Measurements from ENCODE around the gene REV3L.
"Not testable (repeated sequence)": the region's sequence is repeated elsewhere in the genome, so short reads cannot be mapped to it uniquely, and the experiment has no call there.

The REV3L gene

DNA sequence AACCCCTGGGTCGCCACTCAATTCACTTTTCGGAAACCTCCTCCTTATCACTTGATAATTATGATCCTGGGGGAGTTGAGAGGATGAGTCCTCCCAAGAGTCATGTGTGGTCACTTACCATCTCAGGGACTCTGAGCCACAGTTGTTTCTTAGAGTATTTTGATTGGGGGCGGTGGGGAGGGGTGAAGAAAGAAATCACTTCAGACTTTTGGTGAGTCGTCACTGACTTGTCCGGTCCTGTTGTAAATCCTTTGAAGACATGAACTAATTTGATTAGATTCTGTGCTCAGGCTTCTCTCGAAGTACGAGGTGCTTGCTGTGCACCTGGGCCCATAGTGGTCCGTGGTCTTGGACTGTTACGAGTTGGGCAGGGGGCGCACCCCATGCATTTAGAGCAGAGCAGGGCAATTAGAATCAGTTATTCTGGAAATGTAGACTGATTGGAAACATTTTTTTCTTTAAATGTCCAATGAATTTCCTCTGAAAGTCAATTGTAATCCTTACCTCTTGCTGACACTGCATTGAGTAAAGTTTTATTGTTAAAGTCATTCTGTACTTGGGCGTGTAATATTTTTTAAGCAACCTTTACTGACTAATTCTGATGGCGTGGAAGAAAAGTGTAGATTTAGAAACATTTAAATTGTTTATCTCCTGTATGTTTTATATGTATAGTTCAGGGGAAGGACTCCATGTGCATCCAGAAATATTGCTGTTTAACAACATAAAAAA is 222.3 kb downstream of the REV3L start:
- DNase-seq (ENCODE audit: low spot score): no peak

DNA sequence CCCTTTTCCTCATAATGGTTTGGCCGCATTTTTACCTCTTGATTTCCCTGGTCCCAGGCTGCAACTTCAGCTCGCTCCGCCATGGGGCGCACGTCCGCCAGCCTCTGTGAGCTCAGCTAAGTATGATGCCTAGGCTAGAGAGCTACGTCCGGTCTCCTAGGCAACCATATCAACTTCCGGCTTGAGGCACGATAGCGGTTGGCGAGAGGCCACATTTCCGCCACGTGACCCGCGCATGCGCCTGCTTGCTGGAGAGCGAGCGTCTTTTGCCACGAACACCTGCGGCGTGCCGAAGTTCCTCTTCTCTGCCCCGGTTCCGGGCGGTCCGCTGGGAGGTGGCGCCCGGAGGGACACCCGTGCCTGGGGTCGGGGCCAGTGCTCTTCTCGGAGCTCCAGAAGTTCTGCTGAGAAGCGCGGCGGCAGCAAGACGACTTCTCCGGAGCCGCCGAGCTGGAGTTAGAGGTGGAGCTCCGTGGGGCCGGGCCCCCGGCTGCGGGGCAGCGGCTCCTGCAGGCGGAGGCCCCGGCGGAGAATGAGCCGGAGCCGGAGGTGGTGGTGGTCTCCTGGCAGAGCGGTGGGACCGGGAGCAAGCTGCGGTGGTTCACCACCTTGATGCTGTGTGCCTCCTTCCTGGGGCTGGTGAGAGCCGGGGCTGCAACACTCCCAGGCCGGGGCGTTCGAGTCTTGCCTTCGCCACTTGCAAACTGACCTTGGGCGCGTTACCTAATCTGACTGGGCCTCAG is 223.8 kb downstream of the REV3L start:
- DNase-seq (ENCODE audit: low spot score): peak; percentile 92

GRCh38 chr6:111258615-111259088 is 224.4 kb downstream of the REV3L start:
- no peak for DNase-seq (ENCODE audit: low spot score)

GRCh38 chr6:111258010-111258409 is 225.0 kb downstream of the REV3L start:
- DNase-seq (ENCODE audit: low spot score): no peak

DNA sequence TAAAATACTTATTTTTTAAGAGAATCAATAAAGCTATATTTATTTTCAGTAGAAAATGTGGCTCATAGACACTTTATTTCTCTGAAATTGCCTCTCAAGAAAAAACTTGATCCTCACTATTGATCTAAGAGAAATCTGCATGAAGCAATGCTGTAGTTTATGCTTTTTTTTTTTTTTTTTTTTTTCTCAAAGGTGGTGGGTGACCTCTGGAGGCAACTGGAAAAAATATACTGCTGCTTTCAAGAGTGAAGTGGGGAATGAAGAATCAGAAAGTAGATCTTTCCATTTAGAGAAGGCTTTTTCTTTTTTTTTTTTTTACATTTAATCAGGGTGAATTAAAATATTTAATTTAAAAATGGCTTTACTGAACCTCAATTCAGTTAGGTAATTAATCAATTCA is 226.4 kb downstream of the REV3L start:
- DNase-seq (ENCODE audit: low spot score): peak; percentile 34

GRCh38 chr6:111255838-111256237 is 227.2 kb downstream of the REV3L start:
- not testable (repeated sequence) for DNase-seq (ENCODE audit: low spot score)

- DNase-seq (ENCODE audit: low spot score): no peak
Observed at GRCh38 chr6:111254779-111255166, 228.2 kb downstream of the REV3L start.

DNA sequence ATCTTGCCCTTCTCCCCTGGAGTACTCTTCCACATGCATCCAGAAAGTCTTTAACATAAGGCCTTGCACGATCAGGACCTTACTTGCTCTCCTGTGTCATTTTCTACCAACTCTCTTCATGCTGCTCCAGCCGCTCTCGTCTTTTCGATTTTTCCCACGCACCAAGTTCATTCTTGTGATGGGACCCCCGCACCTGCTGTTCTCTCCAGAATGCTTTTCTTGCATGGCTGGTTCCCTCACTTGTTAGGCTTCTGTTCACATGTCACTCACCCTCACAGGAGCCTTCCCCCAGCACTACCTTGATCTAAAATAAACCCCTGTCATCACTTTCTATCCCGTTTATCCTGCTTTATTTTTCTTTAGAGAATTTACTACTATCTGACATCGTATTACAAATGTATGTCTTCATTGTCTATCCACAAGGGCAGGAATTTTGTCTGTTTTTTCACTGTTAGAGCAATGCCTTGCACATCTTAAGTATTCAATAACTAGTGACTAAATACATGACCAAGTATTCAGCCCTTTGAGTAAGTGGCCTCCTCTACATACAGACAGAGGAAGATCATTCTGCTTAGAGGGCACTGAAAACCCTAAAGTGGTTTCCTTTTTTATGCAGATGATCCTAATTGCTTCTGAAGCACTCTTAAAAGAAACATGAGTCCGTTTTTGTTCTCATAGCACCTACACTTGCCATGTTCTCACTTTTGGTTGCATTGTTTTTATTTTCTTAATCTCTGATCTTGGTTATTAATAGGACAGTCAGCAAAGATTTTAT is 228.8 kb downstream of the REV3L start:
- no peak for DNase-seq (ENCODE audit: low spot score)

GRCh38 chr6:111252726-111253125 is 230.3 kb downstream of the REV3L start:
- no peak for DNase-seq (ENCODE audit: low spot score)

GRCh38 chr6:111250791-111251354 is 232.1 kb downstream of the REV3L start:
- no peak for DNase-seq (ENCODE audit: low spot score)

All from HuH-7 (cell line).